Eye (tissue), 1 donor: ENCODE results near the gene RTN4RL1.

ENCODE experiments used
- DNase-seq: peaks from one replicate; pipeline ENCODE4 v3.0.0-alpha.2; 2015

RTN4RL1 gene

GRCh38 chr17:1972487-1973160, 52.5 kb downstream of the RTN4RL1 start:
- DNase-seq, result peak; percentile 56

GRCh38 chr17:1970843-1971384, 54.2 kb downstream of the RTN4RL1 start:
- DNase-seq, result no peak

GRCh38 chr17:1969712-1970111, 55.4 kb downstream of the RTN4RL1 start:
- no peak for DNase-seq

GRCh38 chr17:1967213-1967612, 57.9 kb downstream of the RTN4RL1 start:
- peak; percentile 60 for DNase-seq

- no peak for DNase-seq
These were observed 58.7 kb downstream of the RTN4RL1 start for GRCh38 chr17:1966274-1967086.

GRCh38 chr17:1965556-1966273, 59.4 kb downstream of the RTN4RL1 start:
- peak; percentile 92 for DNase-seq

- DNase-seq, result no peak
These were observed 61.9 kb downstream of the RTN4RL1 start for GRCh38 chr17:1963250-1963649.

GRCh38 chr17:1961189-1961588, 63.9 kb downstream of the RTN4RL1 start:
- DNase-seq, result peak; percentile 51

- DNase-seq, result peak; percentile 45
These were observed 64.6 kb downstream of the RTN4RL1 start for GRCh38 chr17:1960545-1960912.

- peak; percentile 56 for DNase-seq
These were observed 65.1 kb downstream of the RTN4RL1 start for GRCh38 chr17:1959871-1960544.

- peak; percentile 71 for DNase-seq
These were observed 66.8 kb downstream of the RTN4RL1 start for GRCh38 chr17:1958134-1958881.

- no peak for DNase-seq
These were observed 68.1 kb downstream of the RTN4RL1 start for GRCh38 chr17:1957037-1957436.

- DNase-seq, result no peak
These were observed 69.0 kb downstream of the RTN4RL1 start for GRCh38 chr17:1956134-1956533.

- DNase-seq, result no peak
These were observed 71.3 kb downstream of the RTN4RL1 start for GRCh38 chr17:1953831-1954230.

GRCh38 chr17:1951920-1952319, 73.2 kb downstream of the RTN4RL1 start:
- no peak for DNase-seq

- DNase-seq, result no peak
These were observed 75.4 kb downstream of the RTN4RL1 start for GRCh38 chr17:1949754-1950153.

- DNase-seq, result no peak
These were observed 76.7 kb downstream of the RTN4RL1 start for GRCh38 chr17:1948517-1948825.

GRCh38 chr17:1947743-1948516, 77.2 kb downstream of the RTN4RL1 start:
- no peak for DNase-seq

GRCh38 chr17:1947229-1947742, 77.8 kb downstream of the RTN4RL1 start:
- peak; percentile 80 for DNase-seq

- no peak for DNase-seq
These were observed 78.9 kb downstream of the RTN4RL1 start for GRCh38 chr17:1946021-1946932.
